Esophagus (tissue), 2 donors: Measurements from ENCODE around the gene PLCE1. TPM values are rescaled to one million over a fixed set of nuclear protein-coding genes. Genes with fewer than 3 reads are reported as not detected.

Experiments used
- H3K27ac ChIP-seq, 2 donors: one replicate each; pipeline ENCODE4 v1.5.1; 2013; ENCODE audit warnings: low read depth in 2 of 2, mild to moderate bottlenecking in 2 of 2, inconsistent platforms in 1 of 2, low read length in 1 of 2, moderate library complexity in 1 of 2
- H3K27me3 ChIP-seq, 2 donors: one replicate each; pipeline ENCODE4 v1.6.1; 2013; ENCODE audit warnings: low read length in 2 of 2, control low read depth in 1 of 2, mild to moderate bottlenecking in 1 of 2; ENCODE audit not compliant: insufficient read depth in 2 of 2, control insufficient read depth in 1 of 2
- H3K36me3 ChIP-seq, 2 donors: one replicate each; pipeline ENCODE4 v1.6.1; 2013; ENCODE audit warnings: low read length in 1 of 2; ENCODE audit not compliant: control insufficient read depth in 2 of 2, insufficient read depth in 2 of 2
- H3K4me1 ChIP-seq, 2 donors: one replicate each; pipeline ENCODE4 v1.6.1; 2013; ENCODE audit warnings: low read length in 1 of 2; ENCODE audit not compliant: control insufficient read depth in 2 of 2, insufficient read depth in 2 of 2
- H3K4me3 ChIP-seq, 2 donors: one replicate each; pipeline ENCODE4 v1.5.1; 2013; ENCODE audit warnings: low read length in 2 of 2, mild to moderate bottlenecking in 2 of 2, low read depth in 1 of 2, moderate library complexity in 1 of 2
- H3K9me3 ChIP-seq, 2 donors: one replicate each; pipeline ENCODE4 v1.6.1; 2013; ENCODE audit warnings: mild to moderate bottlenecking in 2 of 2, low read depth in 1 of 2, low read length in 1 of 2, moderate library complexity in 1 of 2; ENCODE audit not compliant: control insufficient read depth in 2 of 2, insufficient read depth in 1 of 2
- WGBS, 2 donors: extraction: QIAGEN DNeasy Blood & Tissue Kit; methylation state at CpG; one replicate each; pipeline ENCODE4 v1.1.7; 2013; 5-methylcytosine and 5-hydroxymethylcytosine counted together
- polyA plus RNA-seq, 2 donors: library from polyadenylated mRNA; stranded (reverse); fragments of 200-250 nt; gene quantifications; one replicate each; pipeline ENCODE4 v1.2.3, GENCODE V29; 2013
- donor health status: healthy with polysubstance abuse.
- donor health status: Bipolar disorder and iron deficiency.

Gene PLCE1
- polyA plus RNA-seq, 2 donors = 0.85 to 1.1 TPM

GRCh38 chr10:94011296-94011695 lies 17.6 kb downstream of the PLCE1 start:
- no peaks in the 10 kb centered on the region for H3K36me3 ChIP-seq
- H3K27ac ChIP-seq = no peak overlapping the region
- no peak overlapping the region for H3K4me3 ChIP-seq
- H3K27me3 ChIP-seq = no peaks in the 10 kb centered on the region
- WGBS, 2 donors = 80 to 94% methylated on average over 2 of the region's 2 CpGs
- H3K4me1 ChIP-seq = no peaks in the 10 kb centered on the region
- H3K9me3 ChIP-seq = no peaks in the 10 kb centered on the region

- WGBS, 2 donors = 86 to 87% methylated on average over 1 of the region's 1 CpG
- Histone ChIP-seq H3K27me3 (no peaks in the 10 kb centered on the region), H3K9me3 (no peaks in the 10 kb centered on the region), H3K27ac (no peak overlapping the region), H3K4me1 (no peaks in the 10 kb centered on the region), H3K36me3 (no peaks in the 10 kb centered on the region), H3K4me3 (no peak overlapping the region)
Observed at GRCh38 chr10:94012834-94013233, 19.1 kb downstream of the PLCE1 start.

GRCh38 chr10:94013331-94013760 lies 19.6 kb downstream of the PLCE1 start:
- 47 to 56% methylated on average over 1 of the region's 1 CpG for WGBS, 2 donors
- no peaks in the 10 kb centered on the region for H3K27me3 ChIP-seq
- H3K4me3 ChIP-seq = no peak overlapping the region
- H3K4me1 ChIP-seq = no peaks in the 10 kb centered on the region
- H3K27ac ChIP-seq = no peak overlapping the region
- no peaks in the 10 kb centered on the region for H3K9me3 ChIP-seq
- H3K36me3 ChIP-seq = no peaks in the 10 kb centered on the region

- 91 to 92% methylated on average over 3 of the region's 3 CpGs for WGBS, 2 donors
- H3K27me3 ChIP-seq = no peaks in the 10 kb centered on the region
- no peaks in the 10 kb centered on the region for H3K9me3 ChIP-seq
- H3K4me1 ChIP-seq = no peaks in the 10 kb centered on the region
- H3K4me3 ChIP-seq = no peak overlapping the region
- no peaks in the 10 kb centered on the region for H3K36me3 ChIP-seq
- no peak overlapping the region for H3K27ac ChIP-seq
Observed at GRCh38 chr10:94014304-94014703, 20.6 kb downstream of the PLCE1 start.

GRCh38 chr10:94016727-94017714 lies 23.3 kb downstream of the PLCE1 start:
- 66% methylated on average over 3 of the region's 3 CpGs for WGBS, 2 donors
- Histone ChIP-seq H3K36me3 (no peaks in the 10 kb centered on the region), H3K9me3 (no peaks in the 10 kb centered on the region), H3K27me3 (no peaks in the 10 kb centered on the region), H3K4me3 (no peak overlapping the region), H3K27ac (no peak overlapping the region), H3K4me1 (no peaks in the 10 kb centered on the region)

- H3K4me3 ChIP-seq = no peak overlapping the region
- WGBS, 2 donors = 71 to 72% methylated on average over 3 of the region's 3 CpGs
- no peaks in the 10 kb centered on the region for H3K9me3 ChIP-seq
- H3K4me1 ChIP-seq = no peaks in the 10 kb centered on the region
- H3K27ac ChIP-seq = no peak overlapping the region
- H3K36me3 ChIP-seq = no peaks in the 10 kb centered on the region
- no peaks in the 10 kb centered on the region for H3K27me3 ChIP-seq
Observed at GRCh38 chr10:94018107-94018506, 24.4 kb downstream of the PLCE1 start.

- H3K4me3 ChIP-seq = no peak overlapping the region
- no peaks in the 10 kb centered on the region for H3K9me3 ChIP-seq
- H3K36me3 ChIP-seq = no peaks in the 10 kb centered on the region
- H3K4me1 ChIP-seq = no peaks in the 10 kb centered on the region
- no peaks in the 10 kb centered on the region for H3K27me3 ChIP-seq
- no peak overlapping the region for H3K27ac ChIP-seq
- 39 to 46% methylated on average over 3 of the region's 3 CpGs for WGBS, 2 donors
Observed at GRCh38 chr10:94023906-94024305, 30.2 kb downstream of the PLCE1 start.

GRCh38 chr10:94024407-94024806 lies 30.7 kb downstream of the PLCE1 start:
- Histone ChIP-seq H3K4me3 (no peak overlapping the region), H3K36me3 (no peaks in the 10 kb centered on the region), H3K9me3 (peaks cover 0 to under 1% of the 10 kb centered on the region in 2 donors), H3K27ac (no peak overlapping the region), H3K27me3 (no peaks in the 10 kb centered on the region), H3K4me1 (no peaks in the 10 kb centered on the region)

GRCh38 chr10:94025806-94026205 lies 32.1 kb downstream of the PLCE1 start:
- Histone ChIP-seq H3K36me3 (no peaks in the 10 kb centered on the region), H3K4me3 (no peak overlapping the region), H3K4me1 (no peaks in the 10 kb centered on the region), H3K9me3 (peaks cover 0 to 3% of the 10 kb centered on the region in 2 donors), H3K27me3 (no peaks in the 10 kb centered on the region), H3K27ac (no peak overlapping the region)
- WGBS, 2 donors = 70 to 73% methylated on average over 1 of the region's 1 CpG

GRCh38 chr10:94027197-94027596 lies 33.5 kb downstream of the PLCE1 start:
- 74 to 82% methylated on average over 2 of the region's 2 CpGs for WGBS, 2 donors
- no peak overlapping the region for H3K27ac ChIP-seq

More at GRCh38 chr10:94027197-94027596, 33.5 kb downstream of the PLCE1 start:
- Histone ChIP-seq H3K4me3 (no peak overlapping the region), H3K36me3 (peaks cover 0 to 4% of the 10 kb centered on the region in 2 donors), H3K9me3 (peaks cover 0 to 3% of the 10 kb centered on the region in 2 donors), H3K4me1 (no peaks in the 10 kb centered on the region), H3K27me3 (no peaks in the 10 kb centered on the region)
